CD4-positive, alpha-beta T cell treated with Interleukin-21 for 1 hour (primary cell): ENCODE measurements around the gene TDRD9.

Source experiments
- DNase-seq: peaks from one replicate; pipeline ENCODE4 v3.0.0-alpha.2; 2020

TDRD9 gene

DNA sequence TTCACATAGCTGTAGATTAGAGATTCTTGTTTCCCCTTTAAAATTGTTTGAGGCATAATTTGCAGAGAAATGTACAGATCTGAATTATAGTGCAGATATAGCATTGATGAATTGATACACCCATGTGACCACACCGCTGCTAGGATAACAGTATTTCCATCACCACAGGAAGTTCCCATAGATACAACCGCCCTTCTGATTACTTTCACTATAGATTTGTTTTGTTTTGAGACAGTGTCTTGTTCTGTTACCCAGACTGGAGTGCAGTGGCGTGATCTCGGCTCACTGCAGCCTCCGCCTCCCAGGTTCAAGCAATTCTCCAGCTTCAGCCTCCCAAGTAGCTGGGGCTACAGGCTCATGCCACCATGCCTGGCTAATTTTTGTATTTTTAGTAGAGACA lies 148.5 kb downstream of the TDRD9 start:
- DNase-seq, result peak; percentile 13

DNA sequence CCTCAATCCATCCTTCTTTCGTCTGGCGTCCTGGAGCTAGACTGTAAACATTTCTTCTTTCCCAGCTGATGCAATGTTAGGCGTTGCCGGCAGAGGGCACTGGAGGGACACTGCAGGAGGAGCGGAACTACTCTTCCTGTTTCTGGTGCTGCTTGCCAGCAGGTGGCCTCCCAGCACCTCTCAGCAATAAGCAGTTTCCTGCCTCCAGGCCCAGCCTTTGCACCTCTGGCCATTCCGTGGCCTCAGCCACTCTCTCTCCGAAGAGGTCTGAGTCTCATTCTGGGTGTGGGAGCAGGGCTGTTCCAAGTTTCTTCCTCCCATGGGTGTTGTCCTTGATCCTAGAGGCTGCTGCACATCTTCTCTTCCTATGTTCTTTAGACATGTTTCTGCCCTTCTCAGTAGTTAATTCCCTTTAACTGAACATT lies 149.8 kb downstream of the TDRD9 start:
- peak; percentile 88 for DNase-seq

GRCh38 chr14:104080376-104081260 lies 152.4 kb downstream of the TDRD9 start:
- no peak for DNase-seq

- no peak for DNase-seq
Observed at GRCh38 chr14:104081261-104081835, 153.1 kb downstream of the TDRD9 start.

DNA sequence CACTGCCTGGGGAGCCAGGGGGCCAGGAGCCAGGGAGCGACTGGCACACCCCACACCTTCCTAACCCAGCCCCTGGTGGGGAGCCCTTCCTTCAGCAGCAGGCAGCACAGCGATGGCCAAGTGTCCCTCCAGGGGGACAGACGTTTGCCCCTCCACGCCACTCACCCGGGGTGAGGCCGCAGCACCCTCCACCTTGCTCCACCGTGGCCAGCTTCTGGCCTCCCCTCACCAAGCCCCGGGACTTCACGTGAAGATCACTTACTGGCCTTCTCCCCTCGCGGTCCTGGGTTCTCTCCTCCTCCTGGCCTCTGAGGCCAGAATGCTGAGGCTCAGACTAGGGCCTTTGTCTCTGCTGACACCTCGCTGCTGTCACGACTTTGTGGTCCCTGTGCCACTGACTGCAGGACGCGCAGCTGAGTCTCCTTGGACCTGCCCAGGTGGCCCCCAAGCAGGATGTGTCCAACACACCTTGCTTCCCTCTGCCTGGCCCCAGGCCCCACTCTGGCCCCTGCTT lies 153.8 kb downstream of the TDRD9 start:
- DNase-seq, result no peak

DNA sequence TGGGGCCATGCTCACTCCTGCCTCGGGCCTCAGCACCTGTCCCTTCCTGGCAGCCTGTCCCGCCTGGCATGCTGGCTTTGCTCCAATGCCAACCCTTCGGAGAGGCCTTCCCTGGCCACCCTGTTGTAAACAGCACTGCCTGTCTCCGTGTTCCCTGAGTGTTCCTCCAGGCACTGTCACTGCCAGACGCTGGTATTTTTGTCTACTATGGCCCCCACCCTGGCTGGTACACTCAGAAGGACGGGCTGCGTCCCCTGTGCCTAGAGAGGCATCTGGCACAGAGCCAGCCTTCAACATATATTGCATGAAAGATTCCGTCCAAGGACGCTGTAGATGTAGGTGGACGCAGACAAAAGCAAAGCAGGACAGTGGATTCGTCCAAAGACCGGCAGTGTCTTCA lies 154.6 kb downstream of the TDRD9 start:
- no peak for DNase-seq

- DNase-seq, result no peak
Observed at GRCh38 chr14:104084251-104085002, 156.2 kb downstream of the TDRD9 start.

DNA sequence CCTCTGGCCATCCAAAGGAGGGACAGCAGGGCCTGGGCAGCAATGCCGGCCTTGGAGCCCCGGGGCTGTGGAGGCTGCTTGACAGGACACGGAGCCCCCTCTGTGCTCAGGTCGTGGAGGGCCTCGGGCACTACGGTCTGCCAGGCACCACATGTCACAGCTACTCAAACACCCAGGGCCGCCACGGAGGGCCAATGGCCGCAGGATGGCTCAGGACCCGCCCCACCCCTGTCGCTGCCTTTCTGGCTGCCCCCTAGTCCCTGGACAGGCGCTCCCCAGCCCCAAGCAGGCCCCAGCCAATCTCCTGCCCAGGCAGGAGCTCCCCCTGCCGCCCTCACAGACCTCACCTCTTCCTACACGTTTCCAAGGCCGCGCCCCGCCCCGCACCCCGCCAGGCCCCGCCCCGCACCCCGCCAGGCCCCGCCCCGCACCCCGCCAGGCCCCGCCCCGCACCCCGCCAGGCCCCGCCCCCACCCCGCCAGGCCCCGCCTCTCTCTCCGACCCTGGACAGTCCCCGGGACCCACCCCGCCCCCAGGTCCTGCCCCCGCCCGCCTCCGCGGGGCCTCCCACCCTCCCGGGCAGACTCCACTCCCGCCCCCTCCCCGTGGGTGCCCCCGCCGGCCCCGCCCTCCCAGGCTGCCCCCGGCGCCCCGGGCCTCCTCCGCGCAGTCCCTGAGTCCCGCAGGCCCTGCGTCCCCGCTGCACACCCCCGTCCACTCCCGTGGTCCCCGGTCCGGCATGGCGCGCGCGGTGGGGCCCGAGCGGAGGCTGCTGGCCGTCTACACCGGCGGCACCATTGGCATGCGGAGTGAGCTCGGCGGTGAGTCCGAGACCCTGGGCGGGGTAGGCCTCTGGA lies 157.0 kb downstream of the TDRD9 start, which contains the start of gene ASPG:
ASPG (plus strand) TSS at position 669 of the 857 bp plus-strand sequence; CDS start at position 740, 71 bp downstream.
- DNase-seq, result peak; percentile 13

DNA sequence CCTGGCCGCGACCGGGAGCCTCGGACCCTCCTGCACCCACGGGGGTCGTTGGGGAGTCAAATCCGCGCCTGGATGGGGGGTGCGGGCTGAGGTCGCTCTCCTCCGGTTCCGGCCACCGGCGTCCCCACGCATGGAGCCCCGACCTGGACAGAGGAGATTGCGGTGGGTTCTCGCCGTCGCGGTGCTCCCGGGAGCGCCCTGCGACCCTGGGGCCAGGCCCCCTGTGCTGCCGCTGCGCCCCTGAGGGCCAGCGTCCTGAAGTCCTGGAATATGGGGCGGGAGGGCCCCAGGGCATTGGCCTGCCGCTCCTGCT lies 157.6 kb downstream of the TDRD9 start:
- no peak for DNase-seq

- no peak for DNase-seq
Observed at GRCh38 chr14:104086210-104086660, 158.0 kb downstream of the TDRD9 start.

DNA sequence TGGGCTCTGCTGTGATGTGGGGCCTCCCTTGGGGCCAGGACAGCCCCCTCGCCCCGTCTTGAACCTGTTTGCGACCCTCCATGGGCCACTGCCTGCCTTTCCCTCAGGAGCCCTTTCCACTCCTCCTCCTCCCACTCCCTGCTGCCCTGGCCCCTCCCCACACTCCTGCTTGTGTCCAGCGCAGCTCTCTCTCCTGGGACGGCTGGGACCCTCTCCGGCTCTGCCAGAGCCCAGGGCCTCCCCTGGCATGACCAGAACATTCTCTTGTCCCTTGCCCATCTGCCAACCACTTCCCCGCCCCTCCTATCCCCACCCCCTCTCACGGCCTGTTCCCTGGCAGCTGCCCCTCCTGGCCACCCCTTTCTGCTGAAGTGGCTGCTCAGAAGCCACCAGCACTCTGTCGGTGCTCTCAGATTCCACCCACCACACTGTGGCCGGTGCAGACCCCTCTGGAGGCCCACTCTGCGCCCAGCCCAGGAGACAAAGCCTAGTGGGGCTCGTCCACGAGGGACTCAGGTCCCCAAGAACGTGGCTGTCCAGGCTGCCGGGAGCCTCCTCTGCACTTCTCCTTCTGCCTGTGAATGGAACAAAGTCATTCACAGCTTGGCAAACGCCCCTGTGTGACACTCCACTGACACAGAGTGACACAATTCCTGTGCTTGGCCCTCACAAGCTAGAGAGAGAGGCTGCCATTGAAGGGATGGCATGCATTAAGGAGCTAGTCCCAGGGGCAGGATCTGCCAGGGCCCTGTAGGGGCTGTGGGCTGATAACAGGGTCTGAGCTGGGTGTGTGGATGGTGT lies 158.6 kb downstream of the TDRD9 start:
- DNase-seq, result no peak

DNA sequence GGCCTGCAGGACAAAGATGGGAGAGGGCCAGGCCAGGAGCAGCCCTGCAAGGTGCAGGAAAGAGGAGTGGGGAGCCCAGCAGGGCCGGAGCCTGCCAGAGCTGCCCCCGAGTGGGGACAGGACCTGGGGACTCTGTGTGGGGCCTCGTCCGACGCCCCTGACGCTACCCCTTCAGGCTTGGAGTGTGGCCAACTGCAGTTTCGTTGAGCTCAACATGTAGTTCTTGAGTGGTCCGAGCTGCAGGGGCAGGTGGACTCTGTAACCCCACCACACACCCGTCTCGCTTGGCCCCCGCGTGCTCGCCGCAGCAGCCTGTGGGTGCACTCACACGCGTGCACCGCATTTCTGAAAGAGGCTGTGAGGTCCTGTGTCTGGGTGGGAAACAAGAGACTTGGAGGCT lies 159.2 kb downstream of the TDRD9 start:
- DNase-seq, result no peak

DNA sequence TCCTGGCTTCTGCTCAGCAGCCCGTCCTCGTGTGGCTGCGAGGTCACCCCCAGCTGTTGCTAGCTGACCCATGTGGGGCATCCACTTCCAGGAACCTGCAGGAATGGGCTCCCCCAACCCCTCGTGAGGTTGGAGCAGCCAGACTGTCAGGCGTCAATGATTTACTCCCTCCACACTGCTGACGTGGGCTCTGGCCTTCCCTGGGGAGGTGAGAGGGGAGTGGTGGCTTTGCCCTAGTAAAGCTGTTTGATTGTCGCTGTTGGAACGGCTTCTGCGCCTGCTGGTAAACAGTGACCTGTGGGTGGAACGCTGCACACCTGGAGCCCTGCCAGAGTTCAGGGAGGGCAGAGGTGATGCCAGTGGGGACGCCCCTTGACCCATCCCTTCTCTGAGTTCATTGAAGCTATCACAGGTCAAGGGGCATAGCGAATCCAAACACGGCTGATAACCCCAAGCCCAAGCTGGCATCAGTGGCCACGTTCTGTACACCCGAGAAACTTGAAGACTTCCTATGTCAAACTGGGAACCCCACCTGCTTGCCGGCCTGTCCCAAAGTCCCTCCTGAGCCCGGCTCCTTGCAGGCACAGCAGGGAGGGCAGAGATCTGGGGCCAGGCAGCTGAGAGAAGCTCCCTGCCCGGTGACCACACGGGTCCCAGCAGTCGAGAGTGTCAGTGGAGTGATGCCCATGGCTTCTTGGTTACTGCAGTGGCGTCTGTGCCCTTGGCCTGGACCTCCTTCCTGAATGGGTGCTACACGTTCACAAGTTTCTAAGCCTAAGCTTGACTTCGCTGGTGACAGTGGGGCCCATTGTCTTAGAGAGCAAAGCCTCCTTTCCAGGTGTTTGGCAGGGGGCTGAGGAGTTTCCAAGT lies 160.0 kb downstream of the TDRD9 start:
- DNase-seq, result no peak

DNA sequence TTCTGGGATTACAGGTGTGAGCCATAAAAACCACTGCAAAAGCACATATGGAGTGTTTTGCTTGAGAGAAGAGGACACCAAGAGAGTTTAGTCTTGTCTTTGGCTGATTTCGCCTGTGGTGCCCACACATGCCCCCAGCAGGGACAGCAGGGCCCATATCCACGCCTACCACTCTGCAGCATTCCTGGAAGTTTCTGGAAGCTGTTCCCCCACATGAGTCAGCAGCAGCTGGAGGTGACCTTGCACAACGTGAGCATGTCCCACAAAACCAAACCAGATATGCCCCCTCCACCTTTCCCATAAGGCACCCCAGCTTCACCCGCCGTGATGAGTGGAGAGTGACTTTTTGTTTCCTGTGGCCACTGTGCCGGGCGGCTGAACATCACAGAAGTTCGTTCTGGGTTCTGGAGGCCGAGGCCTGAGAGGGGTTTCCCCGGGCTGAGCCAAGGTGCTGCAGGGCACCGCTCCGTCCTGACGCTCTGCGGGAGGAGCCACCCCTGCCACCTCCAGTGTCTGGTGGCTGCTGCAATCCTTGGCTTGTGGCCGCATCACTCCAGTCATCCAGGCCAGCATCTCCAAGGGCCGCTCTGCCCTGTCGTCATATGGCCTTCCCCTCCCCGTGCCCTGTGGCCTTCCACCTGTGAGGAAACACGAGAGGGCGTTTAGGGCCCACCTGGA lies 162.0 kb downstream of the TDRD9 start:
- DNase-seq, result no peak

DNA sequence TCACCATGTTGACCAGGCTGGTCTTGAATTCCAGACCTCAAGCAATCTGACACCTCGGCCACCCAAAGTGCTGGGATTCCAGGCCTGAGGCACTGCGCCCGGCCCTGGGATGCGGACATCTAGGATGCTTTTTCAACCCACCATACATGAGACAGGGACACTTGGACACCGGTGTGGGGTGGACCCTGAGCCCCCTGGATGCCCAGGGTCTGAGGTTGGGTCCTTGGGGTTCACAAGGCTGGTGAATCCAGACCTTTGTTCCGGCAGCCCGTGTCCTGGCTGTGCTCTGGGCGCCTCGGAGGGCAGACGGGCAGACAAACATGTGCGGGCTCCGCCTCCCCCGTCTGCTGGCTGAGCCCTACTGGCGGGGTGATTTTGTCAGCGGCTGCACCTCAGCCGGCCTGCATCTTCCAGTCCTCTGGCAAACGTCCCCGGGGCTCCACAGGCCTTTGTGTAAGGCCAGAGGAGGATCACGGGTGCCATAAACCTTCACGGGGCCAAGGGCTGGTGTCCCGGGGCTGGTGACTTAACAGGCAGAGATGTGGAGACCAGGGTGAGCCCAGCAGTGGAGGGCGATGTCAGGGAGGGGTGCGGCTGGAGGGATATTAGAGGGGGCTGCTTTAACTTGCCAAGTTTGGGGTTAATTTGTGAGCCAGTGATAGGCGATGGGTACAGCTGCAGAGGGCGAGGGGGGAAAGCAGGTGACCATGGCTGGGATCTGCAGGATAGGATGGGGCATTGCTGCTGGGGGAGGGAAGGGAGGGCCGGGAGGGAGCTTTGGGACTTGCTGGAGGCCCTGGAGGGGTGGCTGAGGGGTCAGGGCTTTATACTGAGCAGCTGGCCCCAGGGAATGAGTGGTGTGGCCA lies 163.0 kb downstream of the TDRD9 start:
- no peak for DNase-seq

- DNase-seq, result no peak
Observed at GRCh38 chr14:104091927-104092771, 163.9 kb downstream of the TDRD9 start.

DNA sequence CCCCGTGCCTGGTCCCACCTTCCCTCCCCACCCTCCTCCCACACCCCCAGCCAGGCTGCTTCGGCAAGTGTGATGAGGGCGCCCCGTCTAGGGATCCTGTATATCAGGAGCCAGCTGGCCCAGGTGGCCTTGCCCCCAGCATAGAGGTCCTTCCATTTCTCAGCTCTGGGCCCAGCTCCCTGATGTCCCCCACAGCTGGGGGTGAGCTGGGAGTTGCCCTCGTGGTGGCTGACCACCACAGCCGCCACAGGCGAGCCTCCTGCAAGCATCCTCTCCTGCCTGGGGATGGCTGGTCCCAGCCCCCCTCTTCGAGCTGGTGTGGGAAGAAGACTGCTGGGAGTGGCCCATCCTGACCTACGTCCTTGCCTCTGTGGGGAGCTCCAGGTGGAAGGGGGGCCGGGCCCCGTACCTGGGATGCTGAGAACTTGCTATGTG lies 164.7 kb downstream of the TDRD9 start:
- DNase-seq, result no peak
